ENCODE data around the gene CD83.

DNA sequence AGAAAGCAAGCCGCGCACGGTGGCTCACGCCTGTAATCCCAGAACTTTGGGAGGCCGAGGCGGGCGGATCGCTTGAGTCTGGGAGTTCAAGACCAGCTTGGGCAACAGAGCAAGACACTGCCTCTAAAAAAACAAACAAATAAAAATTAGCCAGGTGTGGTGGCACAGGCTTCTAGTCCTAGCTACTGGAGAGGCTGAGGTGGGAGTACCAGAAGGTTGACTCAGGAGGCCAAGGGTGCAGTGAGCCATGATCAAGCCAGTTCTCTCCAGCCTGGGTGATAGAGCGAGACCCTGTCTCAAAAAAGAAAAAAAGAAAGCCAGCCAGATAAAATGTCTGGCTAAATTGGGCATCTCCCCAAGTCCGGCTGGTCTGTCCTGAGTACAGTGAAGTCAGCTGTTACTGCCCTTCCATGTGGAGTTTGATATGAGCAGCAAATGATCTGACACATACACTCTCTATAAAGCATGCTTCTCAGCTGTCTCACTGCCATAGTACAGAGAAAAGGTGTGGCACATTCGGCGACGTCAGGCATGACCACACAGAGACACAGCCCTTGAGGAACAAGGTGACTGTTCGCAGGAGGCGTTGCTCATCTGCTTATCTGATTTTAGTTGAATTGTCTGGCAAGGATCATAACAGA lies 13.0 kb downstream of the CD83 start:
- TF ChIP-seq, protein P1, sequence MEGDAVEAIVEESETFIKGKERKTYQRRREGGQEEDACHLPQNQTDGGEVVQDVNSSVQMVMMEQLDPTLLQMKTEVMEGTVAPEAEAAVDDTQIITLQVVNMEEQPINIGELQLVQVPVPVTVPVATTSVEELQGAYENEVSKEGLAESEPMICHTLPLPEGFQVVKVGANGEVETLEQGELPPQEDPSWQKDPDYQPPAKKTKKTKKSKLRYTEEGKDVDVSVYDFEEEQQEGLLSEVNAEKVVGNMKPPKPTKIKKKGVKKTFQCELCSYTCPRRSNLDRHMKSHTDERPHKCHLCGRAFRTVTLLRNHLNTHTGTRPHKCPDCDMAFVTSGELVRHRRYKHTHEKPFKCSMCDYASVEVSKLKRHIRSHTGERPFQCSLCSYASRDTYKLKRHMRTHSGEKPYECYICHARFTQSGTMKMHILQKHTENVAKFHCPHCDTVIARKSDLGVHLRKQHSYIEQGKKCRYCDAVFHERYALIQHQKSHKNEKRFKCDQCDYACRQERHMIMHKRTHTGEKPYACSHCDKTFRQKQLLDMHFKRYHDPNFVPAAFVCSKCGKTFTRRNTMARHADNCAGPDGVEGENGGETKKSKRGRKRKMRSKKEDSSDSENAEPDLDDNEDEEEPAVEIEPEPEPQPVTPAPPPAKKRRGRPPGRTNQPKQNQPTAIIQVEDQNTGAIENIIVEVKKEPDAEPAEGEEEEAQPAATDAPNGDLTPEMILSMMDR (IDR thresholded peaks at IDR 0.05 in 2 of 3, conservative IDR thresholded peaks at IDR 0.05 in 1 of 3; ENCODE audit: insufficient read depth in 2 of 3, low read depth in 1 of 3, low read length in 3 of 3): no peak
- no peak for TF ChIP-seq TRIM24 (IDR thresholded peaks at IDR 0.05)

Data from K562 (cell line).